ENCODE results near the gene KLHDC9.

DNA sequence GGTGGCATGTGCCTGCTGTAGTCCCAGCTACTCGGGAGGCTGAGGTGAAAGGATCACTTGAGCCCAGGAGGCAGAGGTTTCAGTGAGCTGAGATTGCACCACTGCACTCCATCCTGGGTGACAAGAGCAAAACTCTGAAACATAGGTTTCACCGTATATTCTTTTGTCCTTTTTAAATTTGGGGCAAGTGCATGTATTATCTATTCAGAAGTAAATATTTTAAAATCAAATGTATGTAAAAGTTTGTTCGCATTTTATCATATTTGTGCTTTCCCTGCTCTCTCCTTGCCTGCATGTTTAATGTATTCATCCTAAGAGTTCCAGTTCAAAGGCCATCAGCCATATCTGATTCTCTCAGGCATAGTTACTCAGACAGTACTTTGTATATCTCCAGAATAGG is 47.7 kb downstream of the KLHDC9 start:
- TF ChIP-seq, protein P1, sequence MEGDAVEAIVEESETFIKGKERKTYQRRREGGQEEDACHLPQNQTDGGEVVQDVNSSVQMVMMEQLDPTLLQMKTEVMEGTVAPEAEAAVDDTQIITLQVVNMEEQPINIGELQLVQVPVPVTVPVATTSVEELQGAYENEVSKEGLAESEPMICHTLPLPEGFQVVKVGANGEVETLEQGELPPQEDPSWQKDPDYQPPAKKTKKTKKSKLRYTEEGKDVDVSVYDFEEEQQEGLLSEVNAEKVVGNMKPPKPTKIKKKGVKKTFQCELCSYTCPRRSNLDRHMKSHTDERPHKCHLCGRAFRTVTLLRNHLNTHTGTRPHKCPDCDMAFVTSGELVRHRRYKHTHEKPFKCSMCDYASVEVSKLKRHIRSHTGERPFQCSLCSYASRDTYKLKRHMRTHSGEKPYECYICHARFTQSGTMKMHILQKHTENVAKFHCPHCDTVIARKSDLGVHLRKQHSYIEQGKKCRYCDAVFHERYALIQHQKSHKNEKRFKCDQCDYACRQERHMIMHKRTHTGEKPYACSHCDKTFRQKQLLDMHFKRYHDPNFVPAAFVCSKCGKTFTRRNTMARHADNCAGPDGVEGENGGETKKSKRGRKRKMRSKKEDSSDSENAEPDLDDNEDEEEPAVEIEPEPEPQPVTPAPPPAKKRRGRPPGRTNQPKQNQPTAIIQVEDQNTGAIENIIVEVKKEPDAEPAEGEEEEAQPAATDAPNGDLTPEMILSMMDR (IDR thresholded peaks at IDR 0.05): no peak
- TF ChIP-seq POLR2A (IDR thresholded peaks at IDR 0.05): no peak
